ENCODE results near the gene SUSD4. TPM values are rescaled to one million over a fixed set of nuclear protein-coding genes. Genes with fewer than 3 reads are reported as not detected.

Gene SUSD4
- total and polyA plus RNA-seq, 2 of the 4 experiments (the other 2 are of a cell fraction): 1.8 to 2.7 TPM

DNA sequence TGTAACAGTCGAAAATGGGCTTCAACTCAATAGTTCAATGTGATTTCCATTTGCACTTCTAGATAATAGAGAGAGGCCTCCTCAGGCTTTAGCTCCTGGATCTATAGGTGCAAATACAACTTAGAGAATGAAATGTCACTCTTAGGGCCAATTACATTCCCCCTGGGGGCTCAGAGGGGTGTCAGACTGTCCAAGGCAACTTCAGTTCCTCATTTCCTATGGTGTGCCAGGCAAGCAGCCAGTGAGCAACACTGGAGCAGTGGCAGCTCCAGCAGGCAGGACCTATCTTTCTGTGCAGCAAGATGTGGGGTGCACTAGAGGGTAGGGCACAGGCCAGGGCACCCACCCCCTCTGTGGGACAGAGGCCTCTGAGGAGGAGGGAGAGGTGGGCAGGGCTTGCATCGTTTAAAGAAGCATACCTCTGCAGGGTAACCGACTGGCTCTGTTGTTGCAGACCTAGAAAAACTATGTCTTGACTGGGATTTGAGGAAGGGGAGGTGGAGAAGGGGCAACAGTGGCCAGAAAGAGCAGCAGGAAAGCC is 97.3 kb downstream of the SUSD4 start:
- H2BK5ac ChIP-seq (ENCODE audit: low read depth, low read length, poor library complexity, severe bottlenecking): no peak overlapping the region
- no peak overlapping the region for H3K4me3 ChIP-seq (ENCODE audit: insufficient read depth, low read depth, low read length)
- no peaks in the 10 kb centered on the region for H3K79me1 ChIP-seq (ENCODE audit: low read depth in 1 of 2, low read length in 2 of 2)
- dilution Hi-C loops (cut with HindIII; ENCODE audit: low sequenced_read_pairs, unreplicated experiment) (no loop called here), intact Hi-C loops (cut with micrococcal nuclease) (no loop called here), in situ Hi-C loops (cut with MboI; ENCODE audit: low sequenced_read_pairs) (no loop called here)
- H3K14ac ChIP-seq (replicated peaks; ENCODE audit: low read depth, low read length): no peak overlapping the region
- H3K9me3 ChIP-seq (ENCODE audit: control insufficient read depth, insufficient read depth, low read length): no peaks in the 10 kb centered on the region
- no peak overlapping the region for H3K4me2 ChIP-seq (ENCODE audit: low read depth, low read length)
- no peak overlapping the region for H2AK5ac ChIP-seq (ENCODE audit: low read depth, low read length)
- no peak overlapping the region for H4K91ac ChIP-seq (ENCODE audit: insufficient read depth, low read depth, low read length)
- H2AFZ ChIP-seq (replicated peaks; ENCODE audit: low read length, poor library complexity): no peak overlapping the region
- H3K27me3 ChIP-seq (ENCODE audit: control insufficient read depth, insufficient read depth, low read length): peaks cover 32% of the 10 kb centered on the region
- no peak for ATAC-seq (ENCODE audit: low read depth)
- no peak overlapping the region for H2BK15ac ChIP-seq (ENCODE audit: low read depth, low read length)
- no peaks in the 10 kb centered on the region for H3K36me3 ChIP-seq (ENCODE audit: control insufficient read depth, insufficient read depth, low read length)
- no peaks in the 10 kb centered on the region for H3K4me1 ChIP-seq (ENCODE audit: control insufficient read depth, insufficient read depth, low read length)
- no peak overlapping the region for H4K5ac ChIP-seq (ENCODE audit: low read depth, low read length)
- no peak overlapping the region for H3K4ac ChIP-seq (ENCODE audit: low read depth, low read length)
- H3K27ac ChIP-seq (ENCODE audit: insufficient read depth, low read length): no peak overlapping the region
- H3K56ac ChIP-seq (ENCODE audit: extremely low read depth, insufficient read depth, low read length): no peak overlapping the region
- H3K9ac ChIP-seq (ENCODE audit: low read depth, low read length): no peak overlapping the region
- H3K9me1 ChIP-seq (ENCODE audit: insufficient read depth, low read length): no peaks in the 10 kb centered on the region
- no peak overlapping the region for H4K8ac ChIP-seq (ENCODE audit: low read depth in 2 of 2, low read length in 2 of 2)
- ChIA-PET CTCF (interaction anchor here (1.5 kb wide), 1 partner anchor 13 kb away, joined by 4 read pairs; no protein-coding TSS in a partner anchor), POLR2A (ENCODE audit: unreplicated experiment) (no interaction called here)
- 0% methylated on average over 1 of the region's 3 CpGs; no CpG with 5 or more reads in 1 of the 2 experiments for WGBS, 2 experiments (ENCODE audit: extremely low coverage in 2 of 2, insufficient read length in 1 of 2)
- no peak overlapping the region for H2AK9ac ChIP-seq (replicated peaks; ENCODE audit: low read depth, low read length, poor library complexity)
- no peak overlapping the region for H2BK20ac ChIP-seq (ENCODE audit: low read depth, low read length)
- H3K18ac ChIP-seq (ENCODE audit: low read depth, low read length): no peak overlapping the region
- TF ChIP-seq BHLHE40 (IDR thresholded peaks at IDR 0.05; ENCODE audit: low read depth, low read length): no peak
- no peak for TF ChIP-seq CHD1 (IDR thresholded peaks at IDR 0.05; ENCODE audit: low read depth, low read length)
- TF ChIP-seq FOS (IDR thresholded peaks at IDR 0.05; ENCODE audit: low read depth, low read length): no peak
- TF ChIP-seq MAFK (IDR thresholded peaks at IDR 0.05; ENCODE audit: low read depth, low read length): no peak
- no peak for TF ChIP-seq MAZ (IDR thresholded peaks at IDR 0.05; ENCODE audit: borderline replicate concordance, low read depth, low read length)
- no peak for TF ChIP-seq RCOR1 (IDR thresholded peaks at IDR 0.05; ENCODE audit: insufficient replicate concordance, low read length)
- no peak for TF ChIP-seq POLR2A (IDR thresholded peaks at IDR 0.05; ENCODE audit: low read depth, low read length)
- TF ChIP-seq, protein P1, sequence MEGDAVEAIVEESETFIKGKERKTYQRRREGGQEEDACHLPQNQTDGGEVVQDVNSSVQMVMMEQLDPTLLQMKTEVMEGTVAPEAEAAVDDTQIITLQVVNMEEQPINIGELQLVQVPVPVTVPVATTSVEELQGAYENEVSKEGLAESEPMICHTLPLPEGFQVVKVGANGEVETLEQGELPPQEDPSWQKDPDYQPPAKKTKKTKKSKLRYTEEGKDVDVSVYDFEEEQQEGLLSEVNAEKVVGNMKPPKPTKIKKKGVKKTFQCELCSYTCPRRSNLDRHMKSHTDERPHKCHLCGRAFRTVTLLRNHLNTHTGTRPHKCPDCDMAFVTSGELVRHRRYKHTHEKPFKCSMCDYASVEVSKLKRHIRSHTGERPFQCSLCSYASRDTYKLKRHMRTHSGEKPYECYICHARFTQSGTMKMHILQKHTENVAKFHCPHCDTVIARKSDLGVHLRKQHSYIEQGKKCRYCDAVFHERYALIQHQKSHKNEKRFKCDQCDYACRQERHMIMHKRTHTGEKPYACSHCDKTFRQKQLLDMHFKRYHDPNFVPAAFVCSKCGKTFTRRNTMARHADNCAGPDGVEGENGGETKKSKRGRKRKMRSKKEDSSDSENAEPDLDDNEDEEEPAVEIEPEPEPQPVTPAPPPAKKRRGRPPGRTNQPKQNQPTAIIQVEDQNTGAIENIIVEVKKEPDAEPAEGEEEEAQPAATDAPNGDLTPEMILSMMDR (conservative IDR thresholded peaks at IDR 0.05; ENCODE audit: low read depth, low read length): no peak
- no TSS peak for BruUV-seq (replicated peaks)
- no peaks in the 10 kb centered on the region for H4K20me1 ChIP-seq (ENCODE audit: insufficient read depth, low read length)
- H3K23ac ChIP-seq (ENCODE audit: low read depth, low read length): no peak overlapping the region
- DNase-seq: no peak
- no peak overlapping the region for H2BK120ac ChIP-seq (ENCODE audit: low read depth, low read length)
